ENCODE results near the gene OR7A5.
"Not testable (repeated sequence)": the region's sequence is repeated elsewhere in the genome, so short reads cannot be mapped to it uniquely, and the experiment has no call there.

Gene OR7A5

GRCh38 chr19:14783410-14783998, 51.5 kb downstream of the OR7A5 start:
- DNase-seq: not testable (repeated sequence)

- DNase-seq: no peak
These were observed 52.2 kb downstream of the OR7A5 start for GRCh38 chr19:14782626-14783409.

GRCh38 chr19:14781713-14782536, 53.1 kb downstream of the OR7A5 start:
- not testable (repeated sequence) for DNase-seq

- DNase-seq: not testable (repeated sequence)
These were observed 54.3 kb downstream of the OR7A5 start for GRCh38 chr19:14780622-14781225.

GRCh38 chr19:14779151-14779550, 55.8 kb downstream of the OR7A5 start:
- no peak for DNase-seq

- DNase-seq: not testable (repeated sequence)
These were observed 56.7 kb downstream of the OR7A5 start, which contains the start of gene ADGRE2 for GRCh38 chr19:14778110-14778845. TSS of gene ADGRE2 (minus strand) at chr19:14778560. CDS start at chr19:14776756, 1,804 bp downstream.

GRCh38 chr19:14777645-14778044, 57.3 kb downstream of the OR7A5 start:
- DNase-seq: not testable (repeated sequence)
